Esophagus squamous epithelium (tissue), 4 donors: ENCODE measurements around the gene RBM14.

Source experiments
- POLR2A ChIP-seq, 4 donors: fragments of 450-650 bp; IDR thresholded peaks; one replicate each; pipeline ENCODE4 v1.6.1; 2017; ENCODE audit warnings: antibody characterized with exemption in 4 of 4, mild to moderate bottlenecking in 4 of 4, moderate library complexity in 3 of 4
- TF ChIP-seq, protein P1 (sequence below), 6 experiments: fragments of 450-650 bp in 4 of 6; fragments of 200-600 bp in 2 of 6; sonication (generic) in 2 of 6; IDR thresholded peaks; one replicate each; pipeline ENCODE4 v1.5.1; 2016 to 2019; ENCODE audit warnings: antibody characterized with exemption in 6 of 6, mild to moderate bottlenecking in 4 of 6, moderate library complexity in 4 of 6

DNA sequence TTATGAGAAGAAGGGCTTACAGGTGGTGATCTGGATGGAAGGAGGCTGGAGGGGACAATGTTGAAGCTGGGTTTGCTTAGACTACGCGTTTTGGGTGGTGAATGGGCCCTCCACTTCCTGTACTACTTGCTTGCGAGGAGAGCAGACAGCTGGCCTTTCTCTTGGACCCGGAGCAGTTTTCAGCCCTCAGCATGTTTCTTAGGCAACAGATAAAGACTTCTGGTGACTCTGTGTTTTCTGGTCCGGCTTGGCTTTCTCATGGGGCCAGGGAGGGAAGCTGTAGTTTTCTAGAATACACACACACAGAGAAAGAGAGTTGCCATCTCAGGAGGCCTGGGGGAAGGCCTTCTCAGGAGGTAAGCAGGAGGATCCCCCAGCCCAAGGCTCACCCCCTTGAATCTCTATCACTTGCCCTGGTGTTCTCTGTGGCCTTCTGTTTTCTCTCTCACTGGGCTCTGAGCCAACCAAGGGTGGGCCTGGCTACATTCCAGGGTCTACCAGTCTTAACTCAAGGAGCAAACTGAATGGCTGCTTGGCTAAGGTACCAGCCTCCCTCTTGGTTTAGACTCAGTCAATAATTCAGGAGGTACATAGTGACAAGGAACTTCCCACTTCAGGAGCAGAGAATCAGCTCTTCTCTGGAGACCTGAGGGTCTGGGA, 21.1 kb upstream of the RBM14 start:
- no peak for TF ChIP-seq POLR2A (IDR thresholded peaks at IDR 0.05)
- TF ChIP-seq, protein P1, sequence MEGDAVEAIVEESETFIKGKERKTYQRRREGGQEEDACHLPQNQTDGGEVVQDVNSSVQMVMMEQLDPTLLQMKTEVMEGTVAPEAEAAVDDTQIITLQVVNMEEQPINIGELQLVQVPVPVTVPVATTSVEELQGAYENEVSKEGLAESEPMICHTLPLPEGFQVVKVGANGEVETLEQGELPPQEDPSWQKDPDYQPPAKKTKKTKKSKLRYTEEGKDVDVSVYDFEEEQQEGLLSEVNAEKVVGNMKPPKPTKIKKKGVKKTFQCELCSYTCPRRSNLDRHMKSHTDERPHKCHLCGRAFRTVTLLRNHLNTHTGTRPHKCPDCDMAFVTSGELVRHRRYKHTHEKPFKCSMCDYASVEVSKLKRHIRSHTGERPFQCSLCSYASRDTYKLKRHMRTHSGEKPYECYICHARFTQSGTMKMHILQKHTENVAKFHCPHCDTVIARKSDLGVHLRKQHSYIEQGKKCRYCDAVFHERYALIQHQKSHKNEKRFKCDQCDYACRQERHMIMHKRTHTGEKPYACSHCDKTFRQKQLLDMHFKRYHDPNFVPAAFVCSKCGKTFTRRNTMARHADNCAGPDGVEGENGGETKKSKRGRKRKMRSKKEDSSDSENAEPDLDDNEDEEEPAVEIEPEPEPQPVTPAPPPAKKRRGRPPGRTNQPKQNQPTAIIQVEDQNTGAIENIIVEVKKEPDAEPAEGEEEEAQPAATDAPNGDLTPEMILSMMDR (IDR thresholded peaks at IDR 0.05), result no peak
